Measurements from ENCODE around the gene YIF1B. TPM values are rescaled to one million over a fixed set of nuclear protein-coding genes. Genes with fewer than 3 reads are reported as not detected.

The YIF1B gene
- total and polyA plus RNA-seq, 9 of the 15 experiments (the other 6 are each of a cell fraction or from before 2014, with no cell fraction given): 8.5 to 586 (median 323) TPM

DNA sequence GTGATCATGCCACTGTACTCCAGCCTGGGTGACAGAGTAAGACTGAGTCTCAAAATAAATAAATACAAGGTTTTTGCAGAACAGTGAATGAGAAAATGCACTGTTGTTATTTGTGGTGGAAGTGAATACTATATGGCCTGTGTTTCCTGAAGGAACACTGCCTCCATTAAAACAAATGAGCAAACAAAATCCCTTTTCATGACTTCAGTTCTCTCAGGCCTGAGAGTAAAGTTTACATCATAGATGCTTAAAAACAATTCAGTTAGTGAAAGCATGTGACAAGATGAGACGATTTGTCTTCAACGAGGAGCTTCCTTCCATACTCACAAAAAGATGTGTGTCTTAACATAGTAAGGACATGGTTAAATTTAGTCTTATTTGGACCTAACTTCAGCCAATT, 37.0 kb downstream of the YIF1B start:
- H3K27me3 ChIP-seq (ENCODE audit: control insufficient read depth in 2 of 2, insufficient read depth in 2 of 2, low read length in 2 of 2): no peaks in the 10 kb centered on the region
- no peak overlapping the region for H2AFZ ChIP-seq (ENCODE audit: low read depth, low read length)
- ATAC-seq (no peak), FAIRE-seq (no peak), DNase-seq (ENCODE audit: extremely low read depth in 1 of 4, low spot score in 3 of 4) (no peak)
- H4K20me1 ChIP-seq (replicated peaks; ENCODE audit: control insufficient read depth, insufficient read depth, low read length): no peaks in the 10 kb centered on the region
- no peak overlapping the region for H3K4me3 ChIP-seq
- WGBS (ENCODE audit: insufficient coverage, low coverage, missing lambda C conversion rate): 60% methylated on average over 2 of the region's 2 CpGs
- ChIA-PET POLR2A (no interaction called here), CTCF (ENCODE audit: low intra/inter-chr PET ratio) (no interaction called here)
- H3K4me1 ChIP-seq (replicated peaks in 1 of 2; ENCODE audit: control insufficient read depth in 2 of 2, insufficient read depth in 2 of 2, low read length in 2 of 2): peaks cover 3 to 10% of the 10 kb centered on the region in 2 experiments; a peak in 4 of 5 replicates
- no TSS peak for BruUV-seq (replicated peaks)
- H3K9me3 ChIP-seq (replicated peaks; ENCODE audit: control insufficient read depth, insufficient read depth, low read depth, low read length): no peaks in the 10 kb centered on the region
- intact Hi-C loops (cut with micrococcal nuclease): no loop called here
- in situ Hi-C loops (cut with MboI): no loop called here
- H3K36me3 ChIP-seq (ENCODE audit: control insufficient read depth, insufficient read depth, low read length): no peaks in the 10 kb centered on the region
- H3K9me1 ChIP-seq (ENCODE audit: control insufficient read depth, insufficient read depth, low read length): no peaks in the 10 kb centered on the region
- H3K4me2 ChIP-seq (ENCODE audit: insufficient read depth, low read length): no peak overlapping the region
- H3K9ac ChIP-seq (ENCODE audit: insufficient read depth in 1 of 2, low read depth in 2 of 2, low read length in 2 of 2): no peak overlapping the region
- H3K27ac ChIP-seq (ENCODE audit: extremely low read depth, low read depth, low read length): no peak overlapping the region
- H3K79me2 ChIP-seq (ENCODE audit: control insufficient read depth, insufficient read depth, low read length): no peaks in the 10 kb centered on the region
- no peak for TF ChIP-seq ZNF830 (CRISPR knock-in tag; IDR thresholded peaks at IDR 0.05)
- no peak for TF ChIP-seq ZSCAN32 (CRISPR knock-in tag; IDR thresholded peaks at IDR 0.05)
- TF ChIP-seq SMC3 (conservative IDR thresholded peaks at IDR 0.05; ENCODE audit: insufficient read depth, low read depth, low read length): no peak
- TF ChIP-seq HMGN3 (IDR thresholded peaks at IDR 0.05; ENCODE audit: borderline replicate concordance, extremely low read depth, insufficient read length, low read depth, low read length): no peak
- no peak for TF ChIP-seq GATAD2A (IDR thresholded peaks at IDR 0.05)
- TF ChIP-seq CREBBP (IDR thresholded peaks at IDR 0.05; ENCODE audit: low read depth, low read length): no peak
- TF ChIP-seq SUPT5H (IDR thresholded peaks at IDR 0.05): no peak
- TF ChIP-seq ZNF398 (CRISPR knock-in tag; IDR thresholded peaks at IDR 0.05): no peak
- no peak for TF ChIP-seq POLR2B (IDR thresholded peaks at IDR 0.05; ENCODE audit: low read depth, partially characterized antibody)
- no peak for TF ChIP-seq ZNF41 (CRISPR knock-in tag; conservative IDR thresholded peaks at IDR 0.05)
- TF ChIP-seq BRD4 (IDR thresholded peaks at IDR 0.05): no peak
- no peak for TF ChIP-seq CREB3 (tag; conservative IDR thresholded peaks at IDR 0.05; ENCODE audit: low read depth)
- TF ChIP-seq MAX (CRISPR knock-in tag; IDR thresholded peaks at IDR 0.05): no peak
- no peak for TF ChIP-seq EP300 (IDR thresholded peaks at IDR 0.05; ENCODE audit: low read length)

All from K562 (cell line).